Middle frontal gyrus (tissue), 1 donor: ENCODE data around the gene SLC23A2.
"Not testable (repeated sequence)": the region's sequence is repeated elsewhere in the genome, so short reads cannot be mapped to it uniquely, and the experiment has no call there.

ENCODE experiments used
- DNase-seq: peaks from one replicate; pipeline ENCODE4 v3.0.0-alpha.2; 2015; ENCODE audit warnings: low spot score; ENCODE audit errors: extremely low spot score

Gene SLC23A2

DNA sequence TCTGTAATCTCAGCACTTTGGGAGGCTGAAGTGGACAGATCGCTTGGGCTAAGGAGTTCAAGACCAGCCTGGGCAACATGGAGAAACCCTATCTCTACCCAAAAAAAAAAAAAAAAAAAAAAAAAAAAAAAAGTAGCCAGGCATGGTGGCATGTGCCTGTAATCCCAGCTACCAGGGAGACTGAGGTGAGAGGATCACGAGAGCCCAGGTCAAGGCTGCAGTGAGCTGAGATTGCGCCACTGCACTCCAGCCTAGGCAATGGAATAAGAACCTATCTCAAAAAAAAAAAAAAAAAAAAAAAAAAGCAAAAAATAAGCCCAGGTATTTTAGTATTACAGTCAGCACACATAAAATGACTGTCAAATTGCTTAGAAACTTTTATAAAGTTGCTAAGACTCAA is 152.5 kb downstream of the SLC23A2 start:
- DNase-seq, result not testable (repeated sequence)

DNA sequence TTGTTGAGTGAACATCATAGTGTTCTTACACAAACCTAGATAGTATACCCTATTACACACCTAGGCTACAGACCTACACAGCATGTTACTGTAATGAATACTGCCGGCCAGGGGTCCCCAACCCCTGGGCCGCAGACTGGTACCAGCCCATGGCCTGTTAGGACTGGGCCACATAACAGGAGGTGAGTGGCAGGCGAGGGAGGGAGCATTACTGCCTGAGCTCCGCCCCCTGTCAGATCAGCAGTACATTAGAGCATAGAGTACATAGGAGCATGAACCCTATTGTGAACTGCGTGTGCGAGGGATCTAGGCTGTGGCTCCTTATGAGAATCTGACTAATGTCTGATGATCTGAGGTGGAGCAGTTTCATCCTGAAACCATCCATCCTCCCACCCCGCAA is 153.3 kb downstream of the SLC23A2 start:
- DNase-seq, result no peak

GRCh38 chr20:4846821-4847220 is 154.5 kb downstream of the SLC23A2 start:
- no peak for DNase-seq

DNA sequence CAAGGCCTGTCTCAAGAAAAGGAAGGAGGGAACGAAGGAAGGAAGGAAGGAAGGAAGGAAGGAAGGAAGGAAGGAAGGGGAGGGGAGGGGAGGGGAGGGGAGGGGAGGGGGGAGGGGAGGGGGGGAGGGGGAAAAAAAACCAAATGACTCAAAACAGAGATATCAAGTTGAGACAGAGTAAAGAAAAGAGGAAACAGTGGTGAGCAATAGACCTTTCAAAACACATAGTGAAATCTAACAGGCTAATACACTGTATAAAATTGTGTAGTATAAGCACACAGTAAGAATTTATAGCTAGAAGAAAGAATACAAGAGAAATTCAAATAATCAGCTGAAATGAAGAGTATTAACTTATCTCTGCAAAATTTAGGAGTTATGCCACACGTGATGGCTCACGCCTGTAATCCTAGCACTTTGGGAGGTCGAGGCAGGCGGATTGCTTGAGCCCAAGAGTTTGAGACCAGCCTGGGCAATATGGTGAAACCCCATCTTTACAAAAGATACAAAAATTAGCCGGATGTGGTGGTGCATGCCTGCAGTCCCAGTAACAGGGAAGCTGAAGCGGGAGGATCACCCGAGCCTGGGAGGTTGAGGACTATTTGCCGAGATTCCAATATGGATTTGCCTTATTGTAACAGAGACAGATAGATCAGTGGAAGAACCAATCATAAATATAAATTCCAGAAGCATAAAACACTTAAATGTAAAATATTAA is 156.4 kb downstream of the SLC23A2 start:
- no peak for DNase-seq

DNA sequence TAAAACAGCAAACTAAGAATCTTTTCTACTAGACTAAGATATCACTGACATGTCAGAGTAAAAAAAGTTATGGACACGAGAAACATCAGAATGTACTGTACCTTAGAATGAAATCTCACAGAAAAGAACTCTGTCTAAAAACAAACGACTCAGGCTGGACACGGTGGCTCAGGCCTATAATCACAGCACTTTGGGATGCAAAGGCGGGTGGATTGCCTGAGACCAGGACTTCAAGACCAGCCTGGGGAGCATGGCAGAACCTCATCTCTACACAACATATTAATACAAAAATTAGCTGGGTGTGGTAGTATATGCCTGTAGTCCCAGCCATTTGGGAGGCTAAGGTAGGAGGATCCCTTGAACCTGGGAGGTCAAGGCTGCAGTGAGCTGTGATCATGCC is 157.0 kb downstream of the SLC23A2 start:
- DNase-seq, result no peak

DNA sequence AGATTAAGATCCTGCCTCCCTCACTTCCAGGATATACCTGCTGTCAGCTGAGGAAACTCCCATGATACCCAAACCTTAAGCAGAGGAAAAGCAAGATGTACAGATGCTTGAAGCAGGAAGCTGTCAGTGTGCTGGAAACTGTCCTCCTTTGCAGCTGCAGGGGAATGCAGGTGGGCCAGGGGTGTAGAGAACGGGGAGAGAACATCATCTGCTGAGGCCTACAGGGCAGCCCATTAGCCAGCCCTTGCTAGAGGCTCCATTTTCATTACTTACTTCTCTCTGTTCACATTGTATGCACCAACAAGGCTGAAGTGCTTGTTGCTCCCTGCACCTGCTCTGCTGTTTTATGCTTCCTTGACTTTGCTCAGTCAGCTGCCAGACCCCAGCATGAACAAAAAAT is 160.5 kb downstream of the SLC23A2 start:
- no peak for DNase-seq

- DNase-seq, result no peak
Measured at GRCh38 chr20:4838526-4838925, 162.8 kb downstream of the SLC23A2 start.

- DNase-seq, result no peak
Measured at GRCh38 chr20:4837760-4838159, 163.6 kb downstream of the SLC23A2 start.

GRCh38 chr20:4836935-4837334 is 164.4 kb downstream of the SLC23A2 start:
- no peak for DNase-seq

DNA sequence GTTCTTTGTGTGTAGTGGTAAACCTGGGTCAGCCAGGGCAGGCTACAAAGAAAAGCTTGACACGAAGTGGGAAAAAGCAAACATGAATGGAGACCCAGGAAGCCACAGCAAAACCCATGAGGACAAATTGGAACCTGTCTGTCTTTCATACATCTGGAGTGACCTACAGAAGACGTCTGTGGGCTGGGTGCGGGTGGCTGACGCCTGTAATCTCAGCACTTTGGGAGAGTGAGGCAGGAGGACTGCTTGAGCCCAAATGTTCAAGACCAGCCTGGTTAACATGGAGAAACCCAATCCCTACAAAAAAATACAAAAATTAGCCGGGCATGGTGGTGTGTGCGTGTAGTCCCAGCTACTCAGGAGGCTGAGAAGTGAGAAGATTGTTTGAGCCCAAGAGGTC is 164.8 kb downstream of the SLC23A2 start:
- no peak for DNase-seq

- no peak for DNase-seq
Measured at GRCh38 chr20:4835244-4836177, 165.8 kb downstream of the SLC23A2 start.

GRCh38 chr20:4833074-4833728 is 168.1 kb downstream of the SLC23A2 start:
- DNase-seq, result no peak

DNA sequence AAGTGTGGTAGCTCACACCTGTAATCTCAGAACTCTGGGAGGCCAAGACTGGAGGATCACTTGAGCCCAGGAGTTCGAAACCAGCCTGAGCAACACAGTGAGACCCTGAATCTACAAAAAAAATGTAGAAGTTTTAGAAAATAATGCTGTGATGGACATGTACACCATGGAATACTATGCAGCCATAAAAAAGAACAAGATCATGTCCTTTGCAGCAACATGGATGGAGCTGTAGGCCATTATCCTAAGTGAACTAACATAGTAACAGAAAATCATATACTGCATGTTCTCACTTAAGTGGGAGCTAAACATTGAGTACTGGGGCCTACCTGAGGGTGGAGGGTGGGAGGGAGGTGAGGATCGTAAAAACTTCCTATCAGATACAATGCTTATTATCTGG is 168.8 kb downstream of the SLC23A2 start:
- no peak for DNase-seq

DNA sequence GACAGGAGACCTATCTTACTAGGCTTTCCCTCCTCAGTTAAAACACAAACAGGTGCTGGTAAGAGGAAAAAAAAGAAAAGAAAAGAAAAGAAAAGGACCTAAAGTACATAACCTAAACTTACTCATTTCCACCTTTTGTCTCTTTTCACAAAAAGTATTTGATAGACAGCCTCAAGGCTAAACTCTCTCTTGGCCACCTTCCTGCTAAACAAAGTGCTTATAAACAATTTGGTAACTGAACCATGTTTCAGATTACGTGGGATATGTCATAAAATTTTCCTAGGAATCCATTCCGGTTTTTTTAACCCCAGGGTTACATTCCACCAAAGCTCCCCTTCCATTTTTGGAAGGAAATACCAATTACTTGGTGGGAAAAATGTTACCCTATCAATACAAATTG is 170.6 kb downstream of the SLC23A2 start:
- no peak for DNase-seq

DNA sequence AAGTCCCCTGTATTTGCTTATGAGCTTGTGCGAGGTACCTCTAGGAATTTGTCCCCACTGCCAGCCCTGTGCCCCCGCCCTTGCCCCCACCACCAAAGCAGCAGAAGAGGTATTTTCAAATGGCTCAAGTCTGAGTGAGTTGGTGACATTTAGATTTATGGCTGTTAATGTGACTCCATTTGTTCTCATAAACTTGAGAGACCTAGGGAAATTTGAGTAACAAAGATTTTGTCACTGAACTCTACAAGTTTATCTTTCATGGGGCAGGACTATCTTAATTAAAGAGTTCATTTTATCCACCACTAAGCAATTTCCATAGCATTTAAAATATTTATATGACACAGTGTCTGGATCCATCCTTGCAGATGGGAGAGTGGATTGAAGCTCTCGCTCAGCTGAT is 171.1 kb downstream of the SLC23A2 start:
- DNase-seq, result no peak

- no peak for DNase-seq
Measured at GRCh38 chr20:4829514-4830215, 171.6 kb downstream of the SLC23A2 start.

DNA sequence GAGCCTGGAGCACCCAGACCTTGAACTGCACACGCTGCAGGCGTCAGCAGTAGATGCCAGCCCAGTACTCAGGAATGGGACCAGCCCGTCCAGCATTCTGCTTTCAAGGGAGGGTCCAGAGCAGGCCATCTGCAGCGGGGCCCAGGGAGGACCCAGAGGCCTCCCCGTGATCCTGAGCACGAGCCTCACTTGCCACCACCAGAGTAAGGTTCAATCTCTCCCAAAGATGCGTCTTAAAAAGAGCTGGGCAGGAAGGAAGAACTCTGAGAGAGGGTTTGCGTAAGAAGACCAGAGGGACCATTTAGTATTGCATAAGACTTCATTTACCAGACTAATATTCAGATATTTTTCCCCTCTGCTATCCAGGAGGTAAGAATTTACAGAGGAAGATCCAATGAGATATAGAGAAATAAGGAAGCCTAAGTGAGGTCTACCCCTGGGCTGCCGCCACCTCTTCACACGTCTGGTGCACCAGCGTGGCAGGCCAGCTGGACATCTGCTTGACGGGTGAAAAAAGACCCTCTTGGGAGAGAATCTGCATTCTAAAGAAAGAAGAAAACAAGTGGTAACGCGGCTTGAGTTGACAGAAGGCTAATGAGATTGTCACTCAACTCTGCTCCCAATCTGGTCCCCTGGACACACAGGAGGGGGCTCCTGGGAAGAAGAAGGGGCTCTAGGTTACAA is 172.3 kb downstream of the SLC23A2 start:
- no peak for DNase-seq

GRCh38 chr20:4821590-4821989 is 179.7 kb downstream of the SLC23A2 start:
- no peak for DNase-seq

- DNase-seq, result peak; percentile 68
Measured at GRCh38 chr20:4820806-4821518, 180.3 kb downstream of the SLC23A2 start.

GRCh38 chr20:4819901-4820300 is 181.4 kb downstream of the SLC23A2 start:
- DNase-seq, result no peak
